HTR-8/SVneo (cell line): ENCODE data around the gene OR6C74.

Experiments
- DNase-seq: peaks from one replicate; pipeline ENCODE4 v3.0.0; 2011; ENCODE audit warnings: low spot score, mixed read lengths; ENCODE audit not compliant: insufficient read length
- FAIRE-seq: peaks from 2 replicates; lab custom pipeline; 2011; peaks lifted over from hg19 to GRCh38; lab: Jason Lieb, UNC

Gene OR6C74

DNA sequence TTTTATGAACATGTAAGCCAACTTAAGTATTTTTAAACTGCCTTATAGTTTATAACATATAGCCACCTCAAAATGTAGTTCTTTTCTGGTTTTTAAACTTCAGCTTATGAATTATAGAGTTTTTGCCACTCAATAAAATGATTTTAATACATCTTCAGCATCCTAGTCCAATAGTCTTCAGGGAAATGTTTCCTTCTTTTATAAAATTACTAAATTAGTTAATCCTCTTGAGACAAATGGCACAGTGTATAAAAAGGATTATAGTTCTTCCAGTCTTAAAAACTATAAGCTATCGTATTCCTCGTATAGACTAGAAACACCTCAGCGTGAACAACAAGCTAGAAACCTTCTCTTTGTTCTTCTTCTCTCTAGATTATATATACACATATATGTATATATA lies at the start of gene OR6C74:
TSS of gene OR6C74 (plus strand) at position 301 of the 400 bp plus-strand sequence. CDS start 2,679 bp downstream, outside the sequence.
- DNase-seq (no peak), FAIRE-seq (no peak)

- DNase-seq (no peak), FAIRE-seq (no peak)
Measured at GRCh38 chr12:55220725-55221124, 23.7 kb upstream of the OR6C74 start, which contains the start of gene OR10A7. OR10A7 (plus strand) TSS chr12:55221025; CDS start chr12:55221025, 0 bp downstream.

DNA sequence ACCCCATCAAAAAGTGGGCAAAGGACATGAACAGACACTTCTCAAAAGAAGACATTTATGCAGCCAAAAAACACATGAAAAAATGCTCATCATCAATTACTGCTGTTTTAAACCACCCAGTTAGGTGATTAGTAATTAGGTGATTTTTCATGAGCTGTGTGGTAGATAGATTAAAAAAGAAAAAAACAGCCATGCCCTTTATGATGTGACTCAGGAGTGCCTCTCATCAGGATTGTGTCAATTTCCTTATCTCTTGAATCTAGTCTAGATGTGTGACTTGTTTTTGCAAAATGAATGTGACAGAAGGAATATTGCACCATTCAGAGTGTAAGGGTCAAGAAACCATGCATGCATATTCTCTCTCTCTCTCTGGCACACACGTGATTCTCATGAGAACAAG lies 17.9 kb upstream of the OR6C74 start:
- DNase-seq (no peak), FAIRE-seq (no peak)

DNA sequence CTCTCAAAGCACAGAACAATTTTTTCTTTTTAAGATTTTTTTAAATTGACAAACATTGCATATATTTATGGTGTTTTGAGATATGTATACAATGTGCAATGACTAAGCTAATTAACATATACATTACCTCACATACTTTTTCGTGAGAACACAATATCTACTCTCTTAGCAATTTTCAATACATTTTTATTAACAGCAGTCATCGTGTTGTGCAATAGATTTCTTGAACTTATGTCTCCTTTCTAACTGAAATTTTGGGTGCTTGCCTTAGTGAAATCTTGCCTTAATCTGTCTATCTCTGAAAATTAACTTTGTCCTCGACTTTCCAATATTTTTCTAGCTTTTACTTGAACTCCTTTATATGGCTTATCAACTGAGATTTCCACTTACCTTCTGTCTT lies 16.8 kb upstream of the OR6C74 start:
- FAIRE-seq (no peak), DNase-seq (no peak)

DNA sequence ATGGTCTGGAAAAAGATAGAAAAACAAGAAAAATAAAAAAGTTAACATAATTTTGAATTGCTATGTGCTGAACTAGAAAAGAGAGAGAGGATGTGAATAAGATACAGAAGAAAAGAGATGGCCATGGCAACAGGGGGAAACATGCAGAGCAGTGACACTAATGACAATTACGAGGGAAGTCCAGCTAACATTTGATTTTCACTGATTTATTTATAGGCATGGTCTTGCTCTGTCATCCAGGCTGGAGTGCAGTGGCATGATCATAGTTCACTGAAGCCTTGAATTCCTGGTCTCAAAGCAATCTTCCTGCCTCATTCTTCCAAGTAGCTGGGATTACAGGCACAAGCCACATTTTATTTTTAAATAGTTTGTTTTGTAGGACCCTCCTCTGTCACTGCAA lies 1.8 kb downstream of the OR6C74 start:
- no peak for DNase-seq
- FAIRE-seq = no peak

DNA sequence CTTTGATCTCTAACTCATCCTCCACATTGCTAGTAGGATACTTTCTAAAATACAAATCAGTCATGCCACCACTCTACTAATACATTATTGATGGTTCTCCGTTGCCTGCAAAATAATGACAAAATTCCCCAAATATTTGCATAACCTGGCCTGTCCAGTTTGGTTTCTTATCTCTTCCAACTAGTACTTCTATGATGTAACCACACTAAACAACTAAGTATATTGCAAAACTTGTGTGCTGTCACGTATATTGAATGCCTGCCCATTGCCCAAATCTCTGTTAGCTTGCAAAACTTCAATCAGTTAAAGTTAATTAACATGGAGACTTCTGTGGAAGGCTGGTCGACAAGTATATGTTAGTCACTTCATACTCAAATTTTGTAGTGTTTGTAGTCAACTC lies 6.5 kb downstream of the OR6C74 start:
- FAIRE-seq = no peak

DNA sequence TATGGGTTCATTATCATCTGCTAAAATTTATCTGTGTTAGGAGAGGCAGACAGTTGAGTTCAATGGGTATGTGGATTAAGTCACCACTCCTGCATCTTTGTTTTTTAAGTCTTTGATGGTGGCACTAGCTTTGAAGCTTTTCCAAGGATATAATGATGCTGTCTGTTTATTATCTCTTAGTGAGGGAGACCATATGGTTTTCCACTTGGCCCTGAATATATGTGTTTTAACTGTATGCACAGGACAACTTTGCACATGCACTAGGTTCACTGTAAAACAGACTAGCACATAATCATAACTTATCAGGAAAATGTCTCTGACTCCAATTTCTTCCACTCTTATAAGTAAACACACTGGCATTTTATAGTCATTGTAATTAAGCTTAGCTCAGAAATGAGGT lies 8.9 kb downstream of the OR6C74 start:
- DNase-seq (no peak), FAIRE-seq (no peak)

More for the DNA sequence above, 6.5 kb downstream of the OR6C74 start:
- no peak for DNase-seq

GRCh38 chr12:55256831-55257230 lies 12.4 kb downstream of the OR6C74 start:
- no peak for FAIRE-seq
- DNase-seq = no peak

GRCh38 chr12:55258303-55258702 lies 13.9 kb downstream of the OR6C74 start:
- FAIRE-seq = no peak
- no peak for DNase-seq

DNA sequence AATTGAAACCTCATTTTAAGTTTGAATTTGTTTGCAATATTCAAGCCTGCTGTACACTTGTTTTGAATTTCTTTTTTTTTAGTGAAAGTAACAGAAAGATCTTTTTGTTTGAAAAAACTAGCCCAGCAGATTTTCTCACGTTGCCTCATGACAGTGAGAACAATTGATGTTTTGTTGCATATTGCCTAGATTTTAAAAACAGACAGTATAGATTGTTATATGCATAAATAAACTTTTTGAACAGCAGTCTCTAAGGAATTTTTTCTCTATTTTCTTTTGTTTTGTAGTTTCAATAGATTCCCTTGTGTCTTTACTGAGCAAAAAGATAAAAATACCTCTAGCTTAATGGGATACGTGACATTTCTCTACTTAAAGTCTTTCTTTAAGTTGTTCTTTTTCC lies 36.6 kb downstream of the OR6C74 start:
- FAIRE-seq = no peak
- DNase-seq = no peak

DNA sequence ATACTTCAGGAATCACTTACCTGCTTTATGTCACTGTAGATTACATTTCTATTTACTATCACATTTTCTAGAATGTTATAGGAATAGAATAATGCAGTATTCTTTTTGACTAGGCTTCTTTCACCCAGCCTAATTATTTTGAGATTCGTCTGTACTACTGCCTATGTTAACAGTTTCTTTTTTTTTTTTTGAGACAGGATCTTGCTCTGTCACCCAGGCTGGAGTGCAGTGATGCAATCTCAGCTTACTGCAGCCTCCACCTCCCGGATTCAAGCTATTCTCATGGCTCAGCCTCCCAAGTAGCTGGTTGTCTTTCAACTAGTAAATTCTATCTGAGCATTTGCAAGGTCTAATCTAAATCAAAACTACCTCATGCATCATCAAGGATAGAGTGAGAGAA lies 45.6 kb downstream of the OR6C74 start:
- no peak for FAIRE-seq
- DNase-seq = no peak
